IMR-90 (cell line): ENCODE results near the gene ANP32D. TPM values are rescaled to one million over a fixed set of nuclear protein-coding genes. Genes with fewer than 3 reads are reported as not detected.

Experiments used
- ATAC-seq: fragments of 200-7000 bp; cut with Tn5 transposase; 2 replicates; pipeline ENCODE4 v1.9.1; 2020; ENCODE audit warnings: low read depth, mild to moderate bottlenecking, moderate library complexity
- BruUV-seq: library from RNA; stranded (reverse); fragments of 400-500 nt; replicated peaks from 2 replicates; lab custom pipeline; 2021; lab: Mats Ljungman, UMichigan
- CTCF ChIA-PET: fragments of 300-600 bp; formaldehyde crosslinking; extraction: SDS; loops from one replicate; lab custom pipeline; 2021; ENCODE audit warnings: antibody characterized with exemption; lab: Yijun Ruan, JAX
- POLR2A ChIA-PET: fragments of 300-600 bp; sonication (Branson Sonifier 250); formaldehyde crosslinking; loops from one replicate; lab custom pipeline; 2022; ENCODE audit warnings: antibody characterized with exemption; ENCODE audit not compliant: unreplicated experiment; lab: Charles Lee
- DNase-seq: peaks from one replicate; pipeline ENCODE4 v3.0.0; 2013
- H2AFZ ChIP-seq: replicated peaks from 2 replicates; pipeline ENCODE3; 2013; ENCODE audit warnings: low read length, mild to moderate bottlenecking; ENCODE audit not compliant: poor library complexity
- H2AK5ac ChIP-seq: 2 replicates; pipeline ENCODE4 v1.6.1; 2013; ENCODE audit warnings: low read depth, low read length, inconsistent platforms
- H2AK9ac ChIP-seq: replicated peaks from 2 replicates; pipeline ENCODE3; 2013; ENCODE audit warnings: mild to moderate bottlenecking, low read depth, low read length, moderate library complexity; ENCODE audit not compliant: poor library complexity
- H2BK120ac ChIP-seq: 2 replicates; pipeline ENCODE4 v1.6.1; 2013; ENCODE audit warnings: low read depth, low read length, inconsistent platforms
- H2BK15ac ChIP-seq: 3 replicates; pipeline ENCODE4 v1.6.1; 2013; ENCODE audit warnings: low read depth, low read length, inconsistent platforms
- H2BK20ac ChIP-seq: 2 replicates; pipeline ENCODE4 v1.6.1; 2013; ENCODE audit warnings: low read depth, mild to moderate bottlenecking, inconsistent platforms, low read length, moderate library complexity
- H2BK5ac ChIP-seq: 2 replicates; pipeline ENCODE4 v1.6.1; 2013; ENCODE audit warnings: mild to moderate bottlenecking, low read depth, low read length, inconsistent platforms; ENCODE audit not compliant: poor library complexity, severe bottlenecking
- H3K14ac ChIP-seq: replicated peaks from 2 replicates; pipeline ENCODE4 v1.6.1; 2013; ENCODE audit warnings: low read depth, low read length, inconsistent platforms
- H3K18ac ChIP-seq: 2 replicates; pipeline ENCODE4 v1.6.1; 2013; ENCODE audit warnings: low read depth, low read length, control low read depth
- H3K23ac ChIP-seq: 2 replicates; pipeline ENCODE4 v1.6.1; 2013; ENCODE audit warnings: low read depth, low read length, inconsistent platforms
- H3K27ac ChIP-seq: 2 replicates; pipeline ENCODE4 v1.5.1; 2013; ENCODE audit warnings: mild to moderate bottlenecking, control low read depth, low read length; ENCODE audit not compliant: insufficient read depth
- H3K27me3 ChIP-seq: 2 replicates; pipeline ENCODE4 v1.6.1; 2013; ENCODE audit warnings: low read length; ENCODE audit not compliant: control insufficient read depth, insufficient read depth
- H3K36me3 ChIP-seq: 2 replicates; pipeline ENCODE4 v1.6.1; 2013; ENCODE audit warnings: low read length, mixed read lengths; ENCODE audit not compliant: control insufficient read depth, insufficient read depth
- H3K4ac ChIP-seq: 2 replicates; pipeline ENCODE4 v1.6.1; 2013; ENCODE audit warnings: low read depth, low read length, inconsistent platforms
- H3K4me1 ChIP-seq: 2 replicates; pipeline ENCODE4 v1.6.1; 2013; ENCODE audit warnings: low read length, mixed read lengths; ENCODE audit not compliant: control insufficient read depth, insufficient read depth
- H3K4me2 ChIP-seq: 2 replicates; pipeline ENCODE4 v1.6.1; 2013; ENCODE audit warnings: low read depth, mild to moderate bottlenecking, control low read depth, low read length, moderate library complexity
- H3K4me3 ChIP-seq: 2 replicates; pipeline ENCODE4 v1.5.1; 2013; ENCODE audit warnings: low read depth, mild to moderate bottlenecking, control low read depth, low read length, moderate library complexity; ENCODE audit not compliant: insufficient read depth
- H3K56ac ChIP-seq: 2 replicates; pipeline ENCODE4 v1.6.1; 2013; ENCODE audit warnings: low read length, inconsistent platforms; ENCODE audit not compliant: insufficient read depth; ENCODE audit errors: extremely low read depth
- H3K79me1 ChIP-seq, 2 experiments: 2 replicates each; pipeline ENCODE4 v1.6.1; 2013; ENCODE audit warnings: low read length in 2 of 2, inconsistent platforms in 1 of 2, low read depth in 1 of 2
- H3K9ac ChIP-seq: 2 replicates; pipeline ENCODE4 v1.6.1; 2013; ENCODE audit warnings: low read depth, low read length, control low read depth
- H3K9me1 ChIP-seq: 2 replicates; pipeline ENCODE4 v1.6.1; 2013; ENCODE audit warnings: low read length, inconsistent platforms; ENCODE audit not compliant: insufficient read depth
- H3K9me3 ChIP-seq: 2 replicates; pipeline ENCODE4 v1.6.1; 2013; ENCODE audit warnings: low read length; ENCODE audit not compliant: control insufficient read depth, insufficient read depth
- H4K20me1 ChIP-seq: 2 replicates; pipeline ENCODE4 v1.6.1; 2013; ENCODE audit warnings: low read length, inconsistent platforms; ENCODE audit not compliant: insufficient read depth
- H4K5ac ChIP-seq: 2 replicates; pipeline ENCODE4 v1.6.1; 2013; ENCODE audit warnings: mild to moderate bottlenecking, low read depth, low read length, control low read depth
- H4K8ac ChIP-seq, 2 experiments: 2 replicates each; pipeline ENCODE4 v1.6.1; 2013; ENCODE audit warnings: low read depth in 2 of 2, low read length in 2 of 2, control low read depth in 1 of 2, inconsistent platforms in 1 of 2
- H4K91ac ChIP-seq: 2 replicates; pipeline ENCODE4 v1.6.1; 2013; ENCODE audit warnings: low read depth, low read length, inconsistent platforms; ENCODE audit not compliant: insufficient read depth
- CEBPB ChIP-seq: IDR thresholded peaks from 2 replicates; pipeline ENCODE4 v1.6.1; 2012; ENCODE audit warnings: low read depth, low read length, improper control_type of control experiment
- CHD1 ChIP-seq: IDR thresholded peaks from 2 replicates; pipeline ENCODE4 v1.6.1; 2012; ENCODE audit warnings: low read depth, low read length, improper control_type of control experiment
- FOS ChIP-seq: fragments of 150-350 bp; IDR thresholded peaks from 2 replicates; pipeline ENCODE4 v1.6.1; 2016; ENCODE audit warnings: low read depth, low read length
- MAFK ChIP-seq: IDR thresholded peaks from 2 replicates; pipeline ENCODE4 v1.6.1; 2012; ENCODE audit warnings: low read depth, low read length, improper control_type of control experiment
- MAZ ChIP-seq: IDR thresholded peaks from 2 replicates; pipeline ENCODE4 v1.6.1; 2012; ENCODE audit warnings: low read depth, mild to moderate bottlenecking, low read length, improper control_type of control experiment, moderate library complexity, borderline replicate concordance
- MXI1 ChIP-seq: IDR thresholded peaks from 2 replicates; pipeline ENCODE4 v1.6.1; 2012; ENCODE audit warnings: low read depth, mild to moderate bottlenecking, low read length, moderate library complexity, borderline replicate concordance
- POLR2A ChIP-seq: IDR thresholded peaks from 2 replicates; pipeline ENCODE4 v1.6.1; 2012; ENCODE audit warnings: mild to moderate bottlenecking, low read depth, low read length
- RAD21 ChIP-seq: IDR thresholded peaks from 2 replicates; pipeline ENCODE4 v1.6.1; 2012; ENCODE audit warnings: low read length, improper control_type of control experiment
- SMC3 ChIP-seq: fragments of 150-350 bp; IDR thresholded peaks from 2 replicates; pipeline ENCODE4 v1.6.1; 2016; ENCODE audit warnings: low read depth, mild to moderate bottlenecking, antibody characterized with exemption, low read length, moderate library complexity
- USF2 ChIP-seq: fragments of 150-350 bp; IDR thresholded peaks from 2 replicates; pipeline ENCODE4 v1.6.1; 2017; ENCODE audit warnings: mild to moderate bottlenecking, antibody characterized with exemption, low read length, low read depth
- WGBS, 2 experiments: methylation state at CpG; one replicate each; pipeline versions ENCODE4 v1.1.5 to v1.1.7; 2013; ENCODE audit warnings: missing lambda C conversion rate in 2 of 2; ENCODE audit not compliant: insufficient read length in 1 of 2; ENCODE audit errors: extremely low coverage in 2 of 2; 5-methylcytosine and 5-hydroxymethylcytosine counted together
- dilution Hi-C: fragments of 300-500 bp; cut with HindIII; formaldehyde crosslinking; loops from one replicate; pipeline ENCODE4 v1.14.3; 2018; ENCODE audit warnings: low sequenced_read_pairs; ENCODE audit not compliant: unreplicated experiment
- in situ Hi-C: fragments of 300-500 bp; cut with MboI; formaldehyde crosslinking; loops from 3 replicates; pipeline ENCODE4 v1.14.3; 2019; ENCODE audit warnings: low sequenced_read_pairs, inconsistent platforms, mixed read lengths
- intact Hi-C: fragments of 100-400 bp; cut with micrococcal nuclease; formaldehyde crosslinking; loops from 2 replicates; pipeline ENCODE4 v1.10.0; 2022
- polyA plus RNA-seq, 3 experiments: library from polyadenylated mRNA; depleted of rRNA; stranded (reverse); fragments of >200 nt; gene quantifications; 2 replicates each; pipeline ENCODE4 v1.2.3, GENCODE V29; 2012; ENCODE audit warnings: low replicate concordance in 1 of 3
- total RNA-seq: library from RNA; depleted of rRNA; stranded (reverse); fragments of >200 nt; gene quantifications from 2 replicates; pipeline ENCODE4 v1.2.3, GENCODE V29; 2012
- TF ChIP-seq, protein P1 (sequence below): fragments of 150-350 bp; IDR thresholded peaks from 2 replicates; pipeline ENCODE4 v1.6.1; 2016; ENCODE audit warnings: low read depth, mild to moderate bottlenecking, low read length, moderate library complexity, borderline replicate concordance

ANP32D gene
- total and polyA plus RNA-seq, 2 of the 4 experiments (the other 2 are of a cell fraction), result not detected

DNA sequence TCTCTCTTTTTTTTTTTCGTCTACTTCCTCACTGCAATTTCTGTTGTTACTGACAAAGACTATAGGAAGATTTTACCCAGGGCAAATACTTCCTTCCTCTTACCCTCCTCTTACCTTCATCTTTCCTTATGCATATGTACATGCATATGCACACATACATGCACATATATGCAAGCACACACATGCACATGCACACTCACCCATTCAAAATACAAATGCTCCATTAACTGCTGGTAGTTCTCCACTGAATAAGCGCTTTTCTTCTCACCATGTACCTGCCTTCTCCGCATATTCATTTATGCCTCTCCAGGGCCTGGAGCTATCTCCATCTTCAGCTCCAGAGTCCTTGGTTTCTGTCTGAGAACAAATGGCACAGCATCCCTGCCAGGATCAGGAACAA, 10.6 kb downstream of the ANP32D start:
- H4K20me1 ChIP-seq, result no peaks in the 10 kb centered on the region
- DNase-seq (no peak), ATAC-seq (no peak)
- H3K9me1 ChIP-seq, result no peaks in the 10 kb centered on the region
- H3K79me1 ChIP-seq, result no peaks in the 10 kb centered on the region
- no peak overlapping the region for H4K91ac ChIP-seq
- TF ChIP-seq MAFK, result no peak
- no peak for TF ChIP-seq RAD21
- TF ChIP-seq MAZ, result no peak
- TF ChIP-seq POLR2A, result no peak
- no peak for TF ChIP-seq USF2
- TF ChIP-seq, protein P1, sequence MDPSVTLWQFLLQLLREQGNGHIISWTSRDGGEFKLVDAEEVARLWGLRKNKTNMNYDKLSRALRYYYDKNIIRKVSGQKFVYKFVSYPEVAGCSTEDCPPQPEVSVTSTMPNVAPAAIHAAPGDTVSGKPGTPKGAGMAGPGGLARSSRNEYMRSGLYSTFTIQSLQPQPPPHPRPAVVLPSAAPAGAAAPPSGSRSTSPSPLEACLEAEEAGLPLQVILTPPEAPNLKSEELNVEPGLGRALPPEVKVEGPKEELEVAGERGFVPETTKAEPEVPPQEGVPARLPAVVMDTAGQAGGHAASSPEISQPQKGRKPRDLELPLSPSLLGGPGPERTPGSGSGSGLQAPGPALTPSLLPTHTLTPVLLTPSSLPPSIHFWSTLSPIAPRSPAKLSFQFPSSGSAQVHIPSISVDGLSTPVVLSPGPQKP, result no peak
- TF ChIP-seq CHD1, result no peak
- TF ChIP-seq SMC3, result no peak
- no peak for TF ChIP-seq CEBPB
- TF ChIP-seq MXI1, result no peak
- TF ChIP-seq FOS, result no peak
- POLR2A ChIA-PET, result no interaction called here
- H3K4ac ChIP-seq, result no peak overlapping the region
- H2BK5ac ChIP-seq, result no peak overlapping the region
- no peak overlapping the region for H3K14ac ChIP-seq
- no peak overlapping the region for H3K18ac ChIP-seq
- WGBS, 2 experiments, result 100% methylated on average over 1 of the region's 3 CpGs; no CpG with 5 or more reads in 1 of the 2 experiments
- H2AFZ ChIP-seq, result no peak overlapping the region
- no peak overlapping the region for H3K23ac ChIP-seq
- no peak overlapping the region for H4K5ac ChIP-seq
- H3K56ac ChIP-seq, result no peak overlapping the region
- H3K4me2 ChIP-seq, result no peak overlapping the region
- no peaks in the 10 kb centered on the region for H3K36me3 ChIP-seq
- H3K27ac ChIP-seq, result no peak overlapping the region
- H2BK20ac ChIP-seq, result no peak overlapping the region
- no peaks in the 10 kb centered on the region for H3K4me1 ChIP-seq
- H4K8ac ChIP-seq, result no peak overlapping the region
- H2BK15ac ChIP-seq, result no peak overlapping the region
- in situ Hi-C loops (no loop called here), dilution Hi-C loops (no loop called here), intact Hi-C loops (no loop called here)
- no peak overlapping the region for H2BK120ac ChIP-seq
- BruUV-seq, result no TSS peak
- H2AK5ac ChIP-seq, result no peak overlapping the region
- CTCF ChIA-PET, result no interaction called here
- no peak overlapping the region for H3K4me3 ChIP-seq
- no peak overlapping the region for H2AK9ac ChIP-seq
- no peaks in the 10 kb centered on the region for H3K27me3 ChIP-seq
- H3K9me3 ChIP-seq, result no peaks in the 10 kb centered on the region
- H3K9ac ChIP-seq, result no peak overlapping the region
